Neural crest cell (in vitro differentiated cells): ENCODE measurements around the gene UBXN2A. TPM values are rescaled to one million over a fixed set of nuclear protein-coding genes. Genes with fewer than 3 reads are reported as not detected.

ENCODE experiments used
- DNase-seq: peaks from one replicate; pipeline ENCODE4 v3.0.0; 2021; ENCODE audit warnings: low read depth, mixed read lengths, low spot score
- H3K27ac Mint-ChIP-seq: one replicate; pipeline ENCODE4 v1.8.0; 2021; ENCODE audit warnings: mild to moderate bottlenecking, mixed read lengths; ENCODE audit not compliant: unreplicated experiment
- H3K27me3 Mint-ChIP-seq: 2 replicates; pipeline ENCODE4 v1.8.0; 2021; ENCODE audit warnings: low read depth, mild to moderate bottlenecking, mixed read lengths
- H3K36me3 Mint-ChIP-seq: 2 replicates; pipeline ENCODE4 v1.8.0; 2021; ENCODE audit warnings: low read depth, mild to moderate bottlenecking, mixed read lengths
- H3K4me1 Mint-ChIP-seq: 2 replicates; pipeline ENCODE4 v1.8.0; 2021; ENCODE audit warnings: mixed read lengths
- H3K4me3 Mint-ChIP-seq: one replicate; pipeline ENCODE4 v1.8.0; 2021; ENCODE audit warnings: mild to moderate bottlenecking, mixed read lengths
- H3K9me3 Mint-ChIP-seq: 2 replicates; pipeline ENCODE4 v1.8.0; 2021; ENCODE audit warnings: mixed read lengths
- total RNA-seq: library from RNA; stranded (reverse); gene quantifications from 2 replicates; pipeline ENCODE4 v1.2.1, GENCODE V29; 2021
- TF ChIP-seq, protein P1 (sequence below): fragments of 200-600 bp; sonication (generic); conservative IDR thresholded peaks from 2 replicates; pipeline ENCODE4 v1.5.0; 2021; ENCODE audit warnings: antibody characterized with exemption, mild to moderate bottlenecking

Gene UBXN2A
- total RNA-seq, 1 donor from 2014 or later, result 29.8 TPM

DNA sequence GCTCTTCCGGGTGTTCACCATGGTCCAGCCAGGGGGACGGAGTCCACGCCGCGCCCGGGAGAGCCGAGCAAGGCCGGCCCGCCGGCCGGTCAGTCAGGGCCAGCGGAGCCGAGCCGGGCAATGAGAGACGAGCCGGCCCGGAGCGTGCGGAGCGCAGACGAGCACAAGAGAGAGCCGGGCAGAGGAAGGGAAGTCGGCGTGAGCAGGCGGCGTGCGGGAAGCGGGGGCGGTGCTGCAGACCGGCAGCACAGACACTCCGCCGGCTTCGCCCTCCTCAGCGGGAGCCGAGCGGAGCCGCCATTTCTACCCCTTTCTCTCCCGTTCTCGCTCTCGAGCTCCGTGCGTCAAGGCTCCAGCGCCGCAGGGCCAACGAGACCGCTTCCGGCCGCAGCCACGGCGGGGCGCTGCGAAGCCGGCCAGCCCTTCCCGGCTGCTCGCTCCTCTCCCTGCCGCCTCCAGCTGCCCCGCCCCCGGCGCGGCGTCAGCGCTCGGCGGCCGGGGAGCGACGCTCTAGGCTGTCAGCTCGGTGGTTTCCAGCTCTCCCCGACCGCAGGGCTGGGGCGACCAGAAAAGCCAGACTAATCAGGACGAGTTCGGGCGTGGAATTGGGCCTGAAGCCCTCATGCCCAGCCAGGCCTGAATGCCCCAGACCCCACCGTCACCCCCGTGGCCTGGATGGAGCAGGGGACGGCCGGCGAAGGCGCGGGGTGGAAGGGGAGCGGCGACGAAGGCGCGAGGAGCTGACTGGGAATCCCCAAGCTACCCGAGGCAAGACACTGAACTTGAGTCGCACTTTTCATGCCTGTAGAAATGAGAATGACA is 13.3 kb upstream of the UBXN2A start, which contains the start of gene ATAD2B:
Gene ATAD2B (minus strand): TSS at position 374 of the 822 bp plus-strand sequence. CDS start 353 bp downstream, at position 21.
- H3K9me3 Mint-ChIP-seq, result no peaks in the 10 kb centered on the region
- H3K27ac Mint-ChIP-seq, result peak within 1 kb of the TSS; percentile 100
- H3K4me3 Mint-ChIP-seq, result peak within 1 kb of the TSS; percentile 97
- H3K27me3 Mint-ChIP-seq, result no peaks in the 10 kb centered on the region
- no peaks in the 10 kb centered on the region for H3K36me3 Mint-ChIP-seq
- H3K4me1 Mint-ChIP-seq, result peaks cover 36% of the 10 kb centered on the region
- DNase-seq, result peak; percentile 93
- TF ChIP-seq, protein P1, sequence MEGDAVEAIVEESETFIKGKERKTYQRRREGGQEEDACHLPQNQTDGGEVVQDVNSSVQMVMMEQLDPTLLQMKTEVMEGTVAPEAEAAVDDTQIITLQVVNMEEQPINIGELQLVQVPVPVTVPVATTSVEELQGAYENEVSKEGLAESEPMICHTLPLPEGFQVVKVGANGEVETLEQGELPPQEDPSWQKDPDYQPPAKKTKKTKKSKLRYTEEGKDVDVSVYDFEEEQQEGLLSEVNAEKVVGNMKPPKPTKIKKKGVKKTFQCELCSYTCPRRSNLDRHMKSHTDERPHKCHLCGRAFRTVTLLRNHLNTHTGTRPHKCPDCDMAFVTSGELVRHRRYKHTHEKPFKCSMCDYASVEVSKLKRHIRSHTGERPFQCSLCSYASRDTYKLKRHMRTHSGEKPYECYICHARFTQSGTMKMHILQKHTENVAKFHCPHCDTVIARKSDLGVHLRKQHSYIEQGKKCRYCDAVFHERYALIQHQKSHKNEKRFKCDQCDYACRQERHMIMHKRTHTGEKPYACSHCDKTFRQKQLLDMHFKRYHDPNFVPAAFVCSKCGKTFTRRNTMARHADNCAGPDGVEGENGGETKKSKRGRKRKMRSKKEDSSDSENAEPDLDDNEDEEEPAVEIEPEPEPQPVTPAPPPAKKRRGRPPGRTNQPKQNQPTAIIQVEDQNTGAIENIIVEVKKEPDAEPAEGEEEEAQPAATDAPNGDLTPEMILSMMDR, result peak; percentile 88

DNA sequence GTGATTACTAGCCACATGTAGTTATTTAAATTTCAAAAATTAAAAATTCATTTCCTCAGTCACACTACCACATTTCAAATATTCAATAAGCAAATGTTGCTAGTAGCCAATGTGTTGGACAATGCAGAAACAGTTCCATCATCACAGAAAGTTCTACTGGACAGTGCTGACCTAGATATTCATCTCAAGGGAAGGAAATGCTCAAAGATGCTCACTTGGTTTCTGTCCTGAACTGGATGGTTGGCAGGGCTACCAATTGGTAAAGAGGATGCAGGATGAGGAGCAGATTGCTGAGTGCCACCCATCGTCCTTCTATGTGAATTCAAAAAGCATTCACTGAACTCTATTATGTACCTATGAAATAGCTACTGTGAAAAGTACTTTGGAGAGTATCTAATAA is 6.0 kb upstream of the UBXN2A start:
- TF ChIP-seq, protein P1, result no peak
- Mint-ChIP-seq H3K27ac (no peak overlapping the region), H3K36me3 (peaks cover 3% of the 10 kb centered on the region)

DNA sequence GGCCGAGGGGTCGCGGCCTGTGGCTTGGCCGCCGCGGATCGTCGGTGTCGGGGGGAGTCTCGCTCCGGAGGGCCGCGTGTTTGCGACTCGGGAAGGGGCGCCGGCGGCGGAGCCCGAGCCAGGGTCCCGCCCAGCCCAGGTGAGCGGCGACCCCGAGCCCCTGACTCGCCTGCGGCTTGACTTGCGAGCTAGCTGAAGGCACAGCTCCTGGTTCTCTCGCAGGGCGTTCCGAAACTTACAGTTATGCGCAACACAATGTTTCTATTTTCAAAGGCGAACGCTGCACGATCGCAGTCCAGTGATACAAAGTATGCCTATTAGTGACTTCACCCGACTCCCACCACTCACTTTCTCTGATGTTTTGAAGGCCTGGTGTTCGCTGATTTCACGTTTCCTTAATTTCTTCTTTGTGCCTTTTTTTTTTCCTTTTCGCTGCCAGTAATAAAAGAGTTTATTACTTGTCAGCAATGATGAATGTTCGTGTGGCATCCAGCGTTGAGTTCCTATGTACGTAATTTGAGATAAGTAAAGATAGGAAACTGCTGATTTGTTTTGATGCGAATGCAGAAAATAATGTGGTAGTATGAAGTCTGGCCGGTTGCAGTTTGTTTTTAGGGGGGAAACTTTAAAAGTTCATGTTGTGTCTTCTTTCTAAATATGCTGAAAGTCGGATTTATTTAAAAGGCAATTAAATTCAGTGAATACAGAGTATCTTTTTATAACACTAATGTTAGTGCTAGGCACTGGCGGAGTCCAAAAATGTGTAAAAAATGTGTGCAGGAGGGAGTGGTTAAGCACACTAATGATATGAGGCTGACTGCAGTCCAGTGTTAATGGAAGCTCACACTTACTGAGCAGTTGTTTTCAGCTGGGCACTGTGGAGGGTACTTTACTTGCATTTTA is 706 bp downstream of the UBXN2A start:
- H3K4me3 Mint-ChIP-seq, result peak overlapping the region; percentile 94
- no peaks in the 10 kb centered on the region for H3K9me3 Mint-ChIP-seq
- peaks cover 47% of the 10 kb centered on the region for H3K4me1 Mint-ChIP-seq
- TF ChIP-seq, protein P1, result no peak
- no peak for DNase-seq
- H3K27ac Mint-ChIP-seq, result peak overlapping the region; percentile 94
- H3K36me3 Mint-ChIP-seq, result peaks cover 5% of the 10 kb centered on the region
- no peaks in the 10 kb centered on the region for H3K27me3 Mint-ChIP-seq

More for the DNA sequence above, 6.0 kb upstream of the UBXN2A start:
- Mint-ChIP-seq H3K27me3 (no peaks in the 10 kb centered on the region), H3K4me1 (peaks cover 5% of the 10 kb centered on the region), H3K4me3 (peak overlapping the region; percentile 56), H3K9me3 (no peaks in the 10 kb centered on the region)
- no peak for DNase-seq

DNA sequence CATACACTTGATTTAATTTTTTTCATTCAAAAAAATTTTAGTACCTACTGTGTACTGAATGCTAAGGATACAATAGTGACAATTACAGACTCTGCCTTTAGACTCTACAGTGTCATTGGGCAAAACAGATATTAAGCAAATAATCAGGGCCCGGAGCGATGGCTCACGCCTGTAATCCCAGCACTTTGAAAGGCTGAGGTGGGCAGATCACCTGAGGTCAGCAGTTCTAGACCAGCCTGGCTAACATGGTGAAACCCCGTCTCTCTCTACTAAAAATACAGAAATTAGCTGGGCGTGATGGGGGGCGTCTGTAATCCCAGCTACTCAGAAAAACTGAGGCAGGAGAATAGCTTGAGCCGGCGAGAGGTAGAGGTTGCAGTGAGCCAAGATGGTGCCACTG is 1.4 kb downstream of the UBXN2A start:
- Mint-ChIP-seq H3K4me1 (peaks cover 47% of the 10 kb centered on the region), H3K27ac (no peak overlapping the region)
- TF ChIP-seq, protein P1, result no peak

DNA sequence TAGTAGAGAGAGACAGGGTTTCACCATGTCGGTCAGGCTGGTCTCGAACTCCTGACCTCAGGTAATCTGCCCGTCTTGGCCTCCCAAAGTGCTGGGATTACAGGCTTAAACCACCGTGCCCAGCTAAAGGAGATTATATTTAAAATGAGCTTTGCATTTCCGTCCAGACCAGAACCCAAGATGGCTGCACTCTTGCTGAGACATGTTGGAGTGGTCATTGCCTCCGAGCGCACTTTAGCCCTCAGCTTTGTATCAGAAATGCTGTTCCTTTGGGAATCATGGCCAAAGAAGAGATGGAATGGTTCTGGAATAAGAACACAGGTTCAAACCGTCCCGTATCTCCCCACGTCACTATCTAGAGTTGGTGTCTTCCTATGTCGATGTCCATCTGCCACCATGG is 3.4 kb downstream of the UBXN2A start:
- DNase-seq, result no peak
- Mint-ChIP-seq H3K36me3 (peaks cover 5% of the 10 kb centered on the region), H3K4me1 (peaks cover 51% of the 10 kb centered on the region), H3K9me3 (no peaks in the 10 kb centered on the region), H3K4me3 (peak overlapping the region; percentile 77), H3K27ac (no peak overlapping the region), H3K27me3 (no peaks in the 10 kb centered on the region)
- TF ChIP-seq, protein P1, result no peak

More for the DNA sequence above, 1.4 kb downstream of the UBXN2A start:
- Mint-ChIP-seq H3K36me3 (peaks cover 5% of the 10 kb centered on the region), H3K9me3 (no peaks in the 10 kb centered on the region), H3K27me3 (no peaks in the 10 kb centered on the region), H3K4me3 (peak overlapping the region; percentile 65)
- no peak for DNase-seq
